HG02973 (cell line): ENCODE results near the gene CAPN11.
"Not testable (repeated sequence)": the region's sequence is repeated elsewhere in the genome, so short reads cannot be mapped to it uniquely, and the experiment has no call there.

ENCODE experiments used
- ATAC-seq: cut with Tn5 transposase; IDR thresholded peaks from one replicate; pipeline ENCODE4 v1.9.1; 2021; ENCODE audit warnings: moderate library complexity; ENCODE audit not compliant: unreplicated experiment

CAPN11 gene

DNA sequence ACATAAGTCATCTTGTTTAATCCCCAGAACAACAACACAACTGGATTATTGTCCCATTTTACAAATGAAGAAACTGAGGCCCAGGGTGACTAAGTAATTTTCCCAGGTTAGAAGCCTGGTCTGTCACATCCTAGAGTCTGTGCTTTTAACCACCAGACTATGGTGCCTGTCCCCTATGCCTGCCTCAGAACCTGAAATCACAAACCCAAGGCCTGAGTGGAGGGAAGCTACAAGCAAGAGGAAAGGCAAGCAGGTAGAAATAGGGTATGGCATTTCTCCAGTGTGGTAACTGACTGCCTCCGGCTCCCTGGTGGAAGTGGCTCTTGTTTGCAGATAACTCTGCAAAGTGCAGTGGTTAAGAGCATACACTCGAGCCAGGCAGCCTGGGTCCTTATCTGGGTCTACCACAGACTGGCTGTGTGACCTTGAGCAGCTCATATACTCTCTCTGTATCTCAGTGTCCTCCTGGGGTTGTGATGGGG is 28.7 kb upstream of the CAPN11 start:
- ATAC-seq: no peak

DNA sequence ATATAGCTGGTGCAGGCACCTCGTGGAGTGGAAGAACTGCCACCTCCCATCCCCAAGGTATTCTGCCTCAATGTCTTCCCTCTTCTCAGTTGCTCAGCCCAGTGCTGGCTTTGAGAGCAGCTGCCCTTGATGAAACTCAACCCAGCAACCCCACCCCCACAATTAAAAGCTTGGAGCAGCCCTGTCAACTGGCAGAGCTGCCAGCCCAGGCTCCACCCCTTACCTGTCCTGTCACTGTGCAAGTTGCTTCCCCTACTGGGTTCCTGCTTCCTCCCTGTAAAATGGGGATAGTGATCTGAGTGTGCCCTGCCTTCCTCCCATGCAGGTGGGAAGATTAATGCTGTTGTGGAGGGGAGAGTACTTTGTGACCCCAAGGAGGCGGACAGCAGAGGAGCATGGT is 26.7 kb upstream of the CAPN11 start:
- ATAC-seq: no peak

- no peak for ATAC-seq
Observed at GRCh38 chr6:44132476-44132875, 26.1 kb upstream of the CAPN11 start.

GRCh38 chr6:44133003-44133931 is 25.4 kb upstream of the CAPN11 start:
- no peak for ATAC-seq

DNA sequence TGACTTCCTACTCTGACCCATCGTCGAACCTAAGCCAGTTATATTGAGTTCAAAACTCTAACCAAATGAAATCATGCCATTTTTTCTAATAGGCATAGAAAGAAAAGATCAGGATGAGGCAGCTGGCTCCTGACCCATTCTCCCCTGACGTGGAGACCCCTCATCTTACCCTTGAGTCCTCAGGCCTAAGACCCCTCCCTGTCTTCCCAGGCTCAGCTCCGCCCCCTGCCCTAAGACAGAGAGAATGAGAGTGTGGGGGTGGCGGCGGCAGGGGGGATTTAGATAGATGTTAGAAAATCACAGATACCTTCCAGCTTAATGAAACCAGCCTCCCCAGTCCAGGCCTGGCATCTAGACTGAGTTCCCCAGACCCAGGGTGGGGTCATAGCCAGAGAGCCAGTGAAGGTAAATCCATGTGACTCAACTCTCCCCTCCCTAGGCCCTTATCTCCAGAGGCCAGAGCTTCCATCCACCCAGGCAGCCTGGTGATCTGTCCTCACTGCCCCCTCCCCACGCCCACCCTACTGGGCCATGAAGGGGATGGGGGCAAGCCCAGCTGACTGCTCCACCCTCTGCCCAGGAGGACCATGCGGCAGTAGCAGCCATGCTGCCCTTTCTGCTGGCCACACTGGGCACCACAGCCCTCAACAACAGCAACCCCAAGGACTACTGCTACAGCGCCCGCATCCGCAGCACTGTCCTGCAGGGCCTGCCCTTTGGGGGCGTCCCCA is 24.5 kb upstream of the CAPN11 start:
- ATAC-seq: no peak

- no peak for ATAC-seq
Observed at GRCh38 chr6:44135173-44135758, 23.4 kb upstream of the CAPN11 start.

- no peak for ATAC-seq
Observed at GRCh38 chr6:44135875-44136274, 22.7 kb upstream of the CAPN11 start.

DNA sequence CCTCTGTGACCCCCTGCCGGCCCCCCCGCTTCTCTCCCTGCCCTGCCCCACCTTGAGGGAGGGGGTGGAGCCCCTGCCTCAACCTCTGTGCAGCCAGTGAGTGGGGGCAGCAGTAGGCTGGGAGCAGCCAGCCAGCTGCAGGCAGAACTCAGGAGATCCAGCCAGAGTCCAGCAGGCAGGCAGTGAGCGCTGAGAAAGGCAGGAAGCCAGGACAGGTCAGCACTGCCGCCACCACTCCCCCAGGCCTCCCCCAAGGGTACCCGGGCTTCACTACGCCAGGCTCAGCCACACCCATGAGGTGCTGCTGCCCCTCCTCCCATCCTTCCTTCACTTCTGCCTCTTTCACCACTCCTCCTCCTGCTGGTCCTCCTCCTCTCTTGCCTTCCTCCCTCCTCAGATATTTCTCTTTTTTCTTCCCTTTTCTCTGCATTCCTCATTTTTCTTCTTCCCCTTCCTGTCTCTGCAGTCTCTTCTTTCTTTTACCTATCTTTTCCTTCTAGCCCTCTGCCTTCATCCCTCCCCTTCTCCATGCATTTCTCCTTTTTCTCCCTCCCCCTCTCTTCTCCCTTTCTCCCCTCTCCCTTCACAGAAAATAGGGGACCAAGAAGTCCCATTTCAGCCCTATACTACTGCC is 19.8 kb upstream of the CAPN11 start:
- ATAC-seq: no peak

- no peak for ATAC-seq
Observed at GRCh38 chr6:44139351-44139743, 19.3 kb upstream of the CAPN11 start.

GRCh38 chr6:44142835-44143234 is 15.8 kb upstream of the CAPN11 start:
- no peak for ATAC-seq

GRCh38 chr6:44143731-44144130 is 14.9 kb upstream of the CAPN11 start:
- ATAC-seq: no peak

DNA sequence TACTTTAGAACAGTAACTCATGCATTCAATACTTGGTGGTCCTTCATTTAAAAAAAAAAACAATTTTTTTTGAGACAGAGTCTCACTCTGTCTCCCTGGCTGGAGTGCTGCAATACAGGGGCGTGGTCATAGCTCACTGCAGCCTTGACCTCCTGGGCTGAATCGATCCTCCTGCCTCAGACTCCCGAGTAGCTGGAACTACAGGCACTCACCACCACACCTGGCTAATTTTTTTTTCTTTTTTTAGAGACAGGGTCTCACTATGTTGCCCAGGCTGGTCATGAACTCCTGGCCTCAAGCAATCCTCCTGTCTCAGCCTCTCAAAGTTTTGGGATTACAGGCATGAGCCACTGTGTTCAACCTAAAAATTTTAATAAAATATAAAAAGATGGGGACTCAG is 14.1 kb upstream of the CAPN11 start:
- ATAC-seq: not testable (repeated sequence)

DNA sequence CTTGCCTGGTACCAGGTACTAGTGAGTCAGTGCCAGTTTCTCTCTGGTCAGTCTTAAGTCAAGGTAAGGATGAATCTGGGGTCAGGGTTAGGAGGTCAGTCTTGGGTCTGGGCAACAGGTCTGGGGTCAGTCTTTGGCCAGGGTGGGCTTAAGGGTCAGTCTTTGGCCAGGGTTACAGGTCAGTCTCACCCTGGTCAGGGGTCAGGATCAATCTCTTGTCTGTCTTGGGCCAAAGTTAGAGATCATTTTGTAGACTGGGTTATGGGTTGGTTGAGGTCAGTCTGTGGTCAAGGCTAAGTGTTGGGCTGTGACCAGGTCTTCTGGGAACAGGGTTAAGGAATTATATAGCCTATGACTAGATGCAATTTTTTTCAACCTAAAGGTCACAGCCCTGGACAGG is 12.8 kb upstream of the CAPN11 start:
- no peak for ATAC-seq

GRCh38 chr6:44146685-44147084 is 11.9 kb upstream of the CAPN11 start:
- ATAC-seq: no peak

DNA sequence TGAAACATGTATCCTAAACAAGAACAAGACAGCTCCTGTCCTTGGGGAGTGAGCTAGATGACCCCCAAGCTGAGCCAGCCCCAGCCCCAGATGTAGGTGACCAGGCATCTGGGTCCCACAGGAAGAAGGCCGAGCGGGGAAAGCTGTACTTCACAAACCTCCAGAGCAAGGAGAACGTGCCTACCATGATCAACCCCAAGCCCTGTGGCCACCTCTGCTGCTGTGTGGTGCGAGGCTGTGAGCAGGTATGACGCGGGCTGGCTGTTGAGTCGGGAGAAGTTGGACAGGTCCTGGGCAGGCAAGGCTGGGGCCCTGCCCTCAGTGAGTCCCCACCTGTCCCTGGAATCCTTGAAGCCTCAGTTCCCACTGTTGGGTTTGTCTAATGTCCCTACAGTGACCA is 11.4 kb upstream of the CAPN11 start:
- no peak for ATAC-seq

- ATAC-seq: no peak
Observed at GRCh38 chr6:44148306-44148705, 10.3 kb upstream of the CAPN11 start.

DNA sequence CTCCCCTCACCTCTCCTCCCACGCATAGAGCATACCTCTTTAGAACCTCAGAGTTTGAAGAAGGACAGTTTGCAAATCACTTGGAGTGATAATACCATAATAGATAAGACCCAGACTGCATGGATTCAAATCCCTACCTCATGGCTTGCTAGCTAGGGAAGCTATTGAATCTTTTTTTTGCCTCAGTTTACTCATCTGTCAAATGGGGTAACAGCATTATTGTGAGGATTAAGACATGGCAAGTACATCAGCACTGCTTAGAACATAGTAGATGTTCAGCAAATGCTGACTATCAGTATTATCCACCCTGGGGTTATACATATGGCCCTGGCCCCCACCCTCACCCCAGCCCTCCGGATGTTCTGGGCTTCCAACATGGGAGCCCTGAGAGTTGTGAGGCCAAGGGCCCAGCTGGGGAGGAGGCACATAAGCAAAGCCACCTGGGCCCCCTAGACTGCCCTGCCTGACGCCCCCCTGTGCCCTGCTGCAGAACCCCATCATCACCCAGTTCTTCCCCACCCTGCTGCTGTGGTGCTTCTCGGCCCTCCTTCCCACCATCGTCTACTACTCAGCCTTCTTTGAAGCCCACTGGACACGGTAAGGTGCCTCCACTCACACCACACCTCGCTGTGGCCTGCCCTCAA is 9.1 kb upstream of the CAPN11 start:
- no peak for ATAC-seq

- no peak for ATAC-seq
Observed at GRCh38 chr6:44150317-44150917, 8.2 kb upstream of the CAPN11 start.

DNA sequence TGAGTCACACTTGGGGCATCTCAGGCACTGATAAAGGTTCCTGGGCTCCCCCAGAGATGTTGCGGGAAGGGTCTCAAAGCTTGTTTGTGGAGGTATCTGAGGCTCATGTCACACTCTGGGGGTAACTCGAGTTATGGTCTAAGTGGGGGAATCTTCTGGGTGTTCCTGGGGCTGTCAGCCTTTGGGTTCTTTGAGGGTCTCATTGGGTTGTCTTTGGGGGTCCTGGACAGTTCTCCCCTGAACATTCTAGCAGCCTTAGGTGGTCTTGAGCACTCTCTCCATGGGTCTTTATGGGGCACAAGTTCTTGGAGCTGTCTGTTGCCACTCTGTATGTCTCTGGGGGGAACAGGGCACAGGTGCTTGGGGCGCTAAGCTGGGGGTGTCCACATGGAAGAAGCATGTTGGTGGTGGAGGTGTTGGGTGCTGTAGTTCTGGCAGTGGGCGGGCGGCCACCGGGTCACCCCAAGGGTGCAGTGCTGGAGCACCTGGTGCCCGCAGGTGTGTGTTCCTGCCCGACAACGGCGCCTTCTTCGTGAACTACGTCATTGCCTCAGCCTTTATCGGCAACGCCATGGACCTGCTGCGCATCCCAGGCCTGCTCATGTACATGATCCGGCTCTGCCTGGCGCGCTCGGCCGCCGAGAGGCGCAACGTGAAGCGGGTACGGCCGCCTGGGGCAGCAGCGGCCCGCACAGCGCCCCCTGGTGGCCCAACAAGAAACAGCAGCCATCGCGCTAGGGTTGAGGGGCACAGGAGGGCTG is 7.1 kb upstream of the CAPN11 start:
- ATAC-seq: peak; percentile 65

DNA sequence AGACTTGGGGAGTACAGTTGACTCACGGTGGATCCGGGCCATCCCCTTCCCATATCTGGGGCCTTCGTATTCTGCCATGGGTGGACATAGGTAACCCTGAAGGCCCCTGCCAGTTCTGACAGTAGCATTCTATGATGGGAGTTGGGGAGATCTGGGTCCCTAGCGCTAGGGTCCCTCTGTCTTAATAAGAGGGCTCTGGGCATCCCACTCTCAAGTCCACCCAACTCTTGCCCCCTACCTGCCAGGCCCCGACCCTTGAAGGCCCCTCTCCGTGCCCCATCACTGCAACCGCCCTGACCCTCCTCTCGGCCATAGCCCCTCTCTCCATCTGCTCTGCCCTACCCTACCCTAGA is 6.5 kb upstream of the CAPN11 start:
- no peak for ATAC-seq
